Fibroblast of lung (primary cell): ENCODE data around the gene XRRA1.

Experiments
- CTCF ChIP-seq, 2 donors: IDR thresholded peaks in 1 of 2; conservative IDR thresholded peaks in 1 of 2; 1 replicate in 1 of 2; 2 replicates in 1 of 2; pipeline ENCODE4 v1.5.1; 2011 to 2012; ENCODE audit warnings: low read length in 2 of 2, control low read depth in 1 of 2, inconsistent platforms in 1 of 2, low read depth in 1 of 2, mild to moderate bottlenecking in 1 of 2
- EZH2 ChIP-seq: IDR thresholded peaks from 2 replicates; pipeline ENCODE4 v1.5.1; 2012; ENCODE audit warnings: low read length, control low read depth, mild to moderate bottlenecking; ENCODE audit errors: missing control alignments

- no peak for TF ChIP-seq CTCF (conservative IDR thresholded peaks at IDR 0.05 in 1 of 2, IDR thresholded peaks at IDR 0.05 in 1 of 2; ENCODE audit: low read depth in 1 of 2, low read length in 2 of 2)
- TF ChIP-seq EZH2, result no peak
These were observed 22.4 kb downstream of the XRRA1 start for GRCh38 chr11:74926304-74927030.
